Posterior cingulate gyrus (tissue), 11 donors: Measurements from ENCODE around the gene SMYD1.

ENCODE experiments used
- DNase-seq, 10 donors: peaks; one replicate each; pipeline versions ENCODE4 v3.0.0 to v3.0.0-alpha.2; 2020 to 2021; ENCODE audit warnings: mixed read lengths in 3 of 10
- intact Hi-C: fragments of 100-400 bp; cut with DNase I; formaldehyde crosslinking; loops from one replicate; pipeline ENCODE4 v1.15.1; 2023

SMYD1 gene

DNA sequence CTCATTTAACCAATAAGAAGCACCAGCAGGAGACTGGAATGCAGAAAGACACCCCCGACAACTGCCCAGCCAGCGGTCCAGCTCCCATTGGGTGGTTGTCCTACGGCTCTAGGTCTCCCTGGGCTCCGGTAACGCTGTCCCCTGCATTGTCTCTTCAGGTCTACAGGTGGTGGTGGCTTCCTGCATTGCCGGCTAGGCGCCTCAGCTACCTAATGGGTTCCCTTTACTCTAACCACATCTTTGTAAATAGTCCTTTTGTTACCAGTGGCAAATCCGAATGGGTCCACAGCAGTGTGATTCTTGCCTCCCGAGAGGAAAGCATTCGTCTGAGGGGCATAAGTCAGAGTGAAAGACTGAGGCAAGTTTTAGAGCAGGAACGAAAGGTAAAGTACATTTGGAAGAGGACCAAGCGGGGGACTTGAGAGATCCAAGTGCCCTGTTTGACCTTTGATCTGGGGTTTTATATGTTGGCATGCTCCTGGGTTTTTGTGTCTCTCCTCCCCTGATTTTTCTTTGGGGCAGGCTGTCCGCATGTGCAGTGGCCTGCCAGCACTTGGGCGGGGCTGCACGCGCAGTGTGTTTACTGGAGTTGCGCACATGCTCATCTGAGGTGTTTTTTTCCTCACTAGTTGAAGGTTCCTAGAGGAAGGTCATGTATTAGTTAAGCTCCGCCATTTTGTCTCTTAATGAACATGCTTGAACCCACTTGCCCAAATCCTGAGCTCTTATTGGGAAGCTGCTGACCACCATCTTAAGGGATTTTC lies 49.2 kb downstream of the SMYD1 start:
- intact Hi-C loops = no loop called here
- no peak for DNase-seq

DNA sequence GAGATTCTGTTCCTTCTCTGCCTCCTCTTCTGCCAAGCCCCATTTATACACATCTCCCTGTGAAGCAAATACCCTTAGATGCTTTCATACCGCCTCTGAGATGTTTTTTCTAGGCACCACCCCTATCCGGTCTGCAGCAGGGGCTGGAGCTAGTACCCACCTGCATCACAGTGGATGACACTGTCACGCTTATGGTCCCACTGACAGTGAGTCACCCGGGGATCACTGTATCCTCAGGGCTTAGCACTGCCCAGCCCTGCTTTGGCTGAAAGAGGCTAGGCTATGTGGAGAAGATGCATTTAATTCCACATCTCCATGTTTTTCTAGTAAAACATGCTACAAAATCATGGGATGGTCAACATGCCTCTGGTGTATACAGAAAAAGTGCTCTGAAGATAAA lies 50.3 kb downstream of the SMYD1 start:
- intact Hi-C loops = no loop called here
- no peak for DNase-seq

DNA sequence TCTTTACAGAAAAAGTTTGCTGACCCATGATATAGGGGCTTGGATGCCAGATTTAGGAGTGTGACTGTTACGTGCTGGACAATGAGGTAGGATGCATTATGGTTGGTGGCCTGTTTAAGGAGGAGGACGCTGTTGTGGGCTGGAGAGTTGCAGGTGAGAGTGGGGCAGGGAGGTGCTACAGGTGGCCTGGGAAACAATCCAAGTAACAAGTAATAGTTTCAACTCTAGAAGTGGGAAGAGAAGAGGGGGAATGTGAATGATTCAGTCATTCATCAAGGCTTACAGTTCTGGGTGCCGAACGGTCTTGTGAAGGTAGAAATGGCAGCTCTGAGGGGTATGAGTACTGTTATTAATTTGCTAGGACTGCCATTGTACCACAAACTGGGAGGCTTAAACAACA lies 54.1 kb downstream of the SMYD1 start:
- DNase-seq = no peak
- intact Hi-C loops = no loop called here

DNA sequence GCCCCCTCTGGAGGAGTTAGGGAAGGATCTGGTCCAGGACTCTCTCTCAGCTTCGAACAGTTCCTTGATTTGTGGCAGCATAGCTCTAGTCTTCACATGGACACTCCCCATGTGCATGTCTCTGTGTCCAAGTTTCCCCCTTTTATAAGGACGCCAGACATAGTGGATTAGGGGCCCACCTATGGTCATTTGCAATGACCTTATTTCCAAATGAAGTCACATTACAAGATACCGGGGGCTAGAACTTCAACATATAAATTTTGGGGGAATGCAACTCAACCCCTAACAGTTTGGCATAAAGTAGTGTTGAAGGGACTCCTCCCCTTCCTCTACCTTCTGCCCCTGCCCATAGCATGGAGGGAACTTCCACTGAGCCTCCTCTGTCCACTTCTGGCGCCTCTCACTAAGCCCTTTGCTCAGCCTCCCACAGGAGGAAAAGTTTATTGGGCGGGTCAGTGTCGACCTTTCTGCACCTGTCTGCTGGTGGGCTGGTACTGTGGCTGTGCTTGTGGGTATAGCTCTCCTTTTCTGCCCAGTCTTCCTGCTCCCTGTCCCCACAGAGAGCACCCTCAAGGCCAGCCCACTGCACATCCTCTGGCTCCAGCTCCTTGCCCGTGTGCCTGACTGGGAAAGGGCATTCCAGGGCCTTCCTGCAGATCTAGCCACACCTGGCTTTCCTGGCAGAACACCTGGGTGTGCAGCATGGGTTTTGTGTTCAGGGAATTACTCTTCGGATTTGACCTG lies 54.7 kb downstream of the SMYD1 start:
- intact Hi-C loops = no loop called here
- DNase-seq = no peak

DNA sequence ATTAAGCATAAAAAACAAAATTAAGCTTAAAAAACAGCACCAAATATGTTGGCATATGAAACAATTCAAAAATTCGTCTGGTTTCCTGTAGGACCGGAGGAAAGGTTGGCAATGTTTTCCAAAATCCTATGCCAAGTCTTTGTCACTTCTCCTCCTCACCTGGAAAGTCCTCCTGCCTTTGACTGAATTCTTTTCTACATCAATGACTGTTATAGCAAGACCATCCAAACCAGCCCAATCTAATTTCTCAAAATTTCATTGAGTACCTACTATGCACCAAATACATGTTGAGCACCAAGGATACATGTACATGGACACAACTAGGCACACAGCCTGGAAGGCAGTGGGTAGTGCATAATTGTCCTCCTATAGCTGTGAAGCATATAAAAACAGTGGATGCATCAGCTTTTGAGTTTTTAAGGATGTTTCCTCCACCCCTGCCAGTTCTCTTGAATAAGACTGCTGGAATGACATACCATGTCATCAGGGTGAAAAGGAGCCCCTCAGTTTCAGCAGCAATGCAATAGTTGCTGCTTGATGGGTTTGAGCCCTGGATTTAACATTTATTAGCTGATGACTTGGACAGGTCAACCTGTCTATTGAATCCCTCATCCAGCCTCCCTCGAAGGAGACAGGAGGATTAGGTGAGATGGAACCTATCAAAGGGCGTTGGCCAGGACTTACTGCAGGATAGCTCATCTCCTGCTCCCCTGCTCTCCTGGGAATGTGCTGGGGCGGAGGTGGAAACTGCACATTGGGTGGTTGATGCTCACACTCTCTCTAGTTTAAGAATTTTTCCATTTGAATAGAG lies 55.7 kb downstream of the SMYD1 start:
- intact Hi-C loops = no loop called here
- DNase-seq = no peak

DNA sequence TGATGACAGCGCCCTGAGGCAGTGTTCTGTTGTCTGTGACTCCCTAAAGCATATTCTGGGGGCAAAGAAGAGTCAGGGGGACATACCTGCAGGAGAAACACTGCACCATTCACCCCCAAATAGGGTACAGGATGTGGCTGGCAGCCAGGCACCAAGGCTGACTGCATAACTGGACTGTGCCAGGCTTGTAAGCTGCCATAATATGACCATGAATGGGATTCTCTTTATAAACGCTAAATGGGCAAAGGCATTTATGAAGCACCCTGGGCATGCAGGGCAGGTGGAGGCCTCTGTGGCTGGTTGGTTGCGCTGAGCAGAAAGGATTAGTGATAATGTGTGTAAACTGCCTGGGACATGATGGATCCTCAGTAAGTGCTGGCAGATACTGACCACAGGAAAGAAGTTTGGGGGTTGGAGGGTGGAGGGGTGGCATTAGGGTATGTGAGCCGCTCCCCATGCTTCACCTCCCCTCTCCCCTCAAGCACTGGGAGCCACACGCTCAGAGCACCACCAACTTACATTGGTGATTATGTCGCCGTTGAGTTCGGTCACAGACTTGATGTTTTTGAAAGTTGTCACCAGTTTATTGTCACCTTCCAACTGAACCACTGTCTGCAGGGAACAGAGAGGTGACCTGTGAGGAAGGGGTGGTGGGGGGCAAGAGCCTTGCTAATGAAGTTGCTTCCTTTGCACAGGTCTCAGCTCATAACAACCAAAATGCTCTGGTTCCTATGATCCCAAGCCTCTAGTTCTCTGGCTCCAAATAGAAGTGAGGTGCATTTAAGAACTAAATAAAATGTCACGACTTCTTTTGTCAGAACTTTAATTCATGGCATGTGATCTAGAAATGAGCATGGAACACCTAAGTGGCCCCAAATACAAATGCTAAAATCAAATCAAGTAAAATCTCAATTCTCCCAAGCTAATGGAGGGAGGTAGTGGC lies 56.6 kb downstream of the SMYD1 start:
- DNase-seq = no peak
- intact Hi-C loops = no loop called here

DNA sequence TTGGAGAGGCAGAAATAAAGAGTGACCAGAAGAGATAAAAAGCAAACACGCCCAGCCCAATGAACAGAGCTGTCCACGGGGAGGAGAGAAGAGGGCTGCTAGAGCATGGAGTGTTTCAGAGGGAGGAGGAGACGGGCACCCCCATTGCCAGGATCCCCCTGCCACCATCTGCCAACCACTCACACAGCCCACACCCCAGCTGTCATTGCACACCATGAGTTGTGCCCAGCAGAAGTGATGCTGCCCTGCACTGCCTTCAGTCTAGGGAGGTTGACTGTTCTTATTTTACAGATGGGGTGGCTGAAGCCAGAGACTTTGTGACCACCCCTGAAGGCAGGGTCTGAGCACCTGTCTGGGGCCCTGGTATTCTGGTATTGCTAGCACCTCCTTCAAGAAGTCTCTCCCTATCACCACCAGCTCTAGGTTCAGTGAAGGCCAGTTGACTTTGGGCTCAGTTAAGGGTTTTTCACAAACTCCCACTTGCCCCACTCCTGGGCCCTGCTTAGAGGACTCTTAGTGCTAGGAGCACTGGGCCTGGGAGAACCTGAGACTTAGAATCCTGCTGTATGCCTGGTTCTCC lies 57.8 kb downstream of the SMYD1 start:
- intact Hi-C loops = no loop called here
- peak in 3 of 10 donors; percentile 45 to 87 (median 79) for DNase-seq

DNA sequence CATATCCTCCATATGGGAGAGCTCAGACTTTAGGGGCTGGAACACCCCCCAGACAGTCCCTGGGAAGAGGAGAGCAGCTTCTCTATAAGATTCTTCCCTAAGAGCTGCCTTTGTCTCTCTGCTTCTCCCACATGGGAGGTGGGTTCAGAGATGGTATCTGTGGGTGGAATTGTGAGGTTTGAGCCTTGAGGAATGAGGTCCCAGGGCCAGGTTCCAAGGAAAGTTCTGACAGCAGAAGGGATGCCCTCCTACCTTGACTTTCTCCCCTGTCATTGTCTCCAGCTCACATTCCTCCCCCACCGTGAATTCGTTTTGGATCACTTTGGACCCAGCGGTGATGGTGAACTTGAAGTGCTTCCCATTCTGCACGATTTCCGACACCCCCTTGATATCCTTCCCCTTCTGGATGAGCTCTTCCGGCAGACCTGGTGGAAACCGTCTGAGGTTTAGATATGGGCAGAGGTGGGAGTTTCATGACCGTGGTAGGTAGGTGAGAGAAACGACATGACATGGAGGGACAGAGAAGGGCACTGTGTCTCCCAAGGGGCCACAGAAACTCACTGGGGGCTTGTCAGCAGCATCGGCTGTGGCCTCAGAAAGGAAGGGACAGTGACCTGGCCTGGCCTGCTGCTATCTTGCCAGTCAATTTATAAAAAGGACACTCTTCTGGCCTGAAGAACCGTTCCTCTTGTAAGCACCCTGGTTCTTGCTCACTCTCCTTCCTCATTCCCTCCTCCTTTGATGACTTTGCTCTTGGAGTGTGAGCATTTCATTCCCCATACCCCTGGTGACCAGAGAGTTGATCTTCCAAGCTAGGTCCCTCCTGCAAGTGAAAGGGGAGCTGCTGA lies 58.5 kb downstream of the SMYD1 start:
- no peak for DNase-seq

DNA sequence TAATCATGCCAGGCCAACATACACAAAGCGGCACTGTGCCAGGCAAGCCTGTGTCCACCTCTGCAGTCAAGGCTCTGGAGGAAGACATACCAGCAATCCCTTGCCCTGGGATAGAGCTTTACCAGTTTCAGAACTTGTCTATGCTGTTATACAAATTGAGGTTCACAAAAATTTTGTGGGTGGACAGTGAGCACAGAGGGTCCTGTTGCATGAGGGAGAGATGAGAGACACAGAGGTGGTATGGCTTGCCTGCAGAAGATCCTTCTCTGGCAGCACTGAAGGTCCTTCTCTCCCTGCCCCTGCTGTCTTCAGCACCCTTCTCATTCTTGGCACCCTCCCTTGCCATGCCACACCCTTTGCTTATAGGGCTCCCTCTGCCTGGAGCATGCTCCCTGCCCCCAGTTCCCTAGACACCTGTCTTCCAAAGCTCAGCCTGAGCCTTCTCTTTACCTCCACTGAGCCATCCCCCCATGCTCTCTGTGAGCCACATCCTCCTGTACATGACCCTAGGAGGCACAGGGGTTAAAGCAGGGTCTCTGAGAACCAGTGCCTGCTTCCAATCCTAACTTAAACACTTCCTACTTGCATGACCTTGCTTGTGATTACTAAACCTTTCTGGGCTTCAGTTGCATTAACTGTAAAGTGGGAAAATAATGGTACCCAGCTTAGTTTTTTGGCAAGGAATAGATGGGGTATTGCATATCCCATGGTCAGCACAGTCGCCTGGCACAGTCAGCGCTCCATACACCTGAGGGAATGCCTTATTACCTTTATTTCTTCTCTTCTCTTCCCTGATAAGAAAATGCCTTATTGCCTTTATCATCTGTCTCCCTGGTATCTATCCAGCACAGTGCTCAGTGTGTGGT lies 59.4 kb downstream of the SMYD1 start:
- no peak for DNase-seq
- intact Hi-C loops = no loop called here

More for the DNA sequence above, 58.5 kb downstream of the SMYD1 start:
- intact Hi-C loops = no loop called here

DNA sequence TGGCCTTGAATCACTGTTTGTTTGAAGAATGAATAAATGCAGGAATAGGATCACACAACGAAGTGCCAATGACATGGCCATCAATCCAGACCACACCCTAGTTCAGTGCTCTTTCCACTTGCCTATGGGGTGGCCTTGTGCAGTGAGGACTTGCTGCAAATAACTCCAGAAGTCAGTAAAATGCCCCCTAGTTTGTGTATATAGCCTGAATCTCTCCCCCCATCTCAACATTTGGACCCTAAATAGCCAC lies 59.9 kb downstream of the SMYD1 start:
- intact Hi-C loops = no loop called here
- DNase-seq = no peak

DNA sequence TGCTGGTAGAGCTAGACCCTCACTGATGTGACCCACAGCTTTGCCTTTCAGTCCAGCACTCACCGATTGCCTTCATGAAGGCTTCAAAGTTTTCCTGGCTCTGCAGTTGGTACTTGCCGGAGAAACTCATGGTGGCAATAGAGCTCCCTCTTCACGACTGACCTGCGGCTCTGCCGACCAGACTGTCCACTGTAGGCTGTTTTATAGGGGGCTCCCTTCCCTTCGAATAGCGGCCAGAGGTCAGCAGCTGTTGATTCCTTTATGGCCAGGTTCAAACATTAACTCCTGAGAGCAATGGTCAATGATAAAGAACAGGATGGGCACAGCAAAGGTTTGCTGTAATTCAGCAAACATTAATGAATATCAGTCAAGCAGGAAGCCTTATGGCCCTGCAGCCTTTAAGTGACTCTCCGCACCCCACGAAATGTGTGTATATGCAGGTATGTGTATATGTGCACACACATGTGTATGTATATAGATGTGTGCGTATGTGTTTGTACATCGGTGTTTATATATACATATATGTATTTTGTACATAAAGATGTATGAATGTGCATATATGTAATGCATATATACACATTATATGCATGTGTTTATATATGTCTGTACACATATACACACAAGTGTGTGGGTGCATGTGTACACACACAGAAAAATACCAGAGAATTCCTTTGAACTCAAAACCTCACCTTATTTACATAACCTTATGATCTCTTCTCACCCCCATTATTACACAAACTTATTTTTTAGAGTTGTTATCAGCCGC lies 60.4 kb downstream of the SMYD1 start, which contains the start of gene FABP1:
FABP1 (minus strand) TSS at position 175 of the 766 bp plus-strand sequence; CDS start at position 130, 45 bp downstream.
- DNase-seq = no peak
- intact Hi-C loops = no loop called here

DNA sequence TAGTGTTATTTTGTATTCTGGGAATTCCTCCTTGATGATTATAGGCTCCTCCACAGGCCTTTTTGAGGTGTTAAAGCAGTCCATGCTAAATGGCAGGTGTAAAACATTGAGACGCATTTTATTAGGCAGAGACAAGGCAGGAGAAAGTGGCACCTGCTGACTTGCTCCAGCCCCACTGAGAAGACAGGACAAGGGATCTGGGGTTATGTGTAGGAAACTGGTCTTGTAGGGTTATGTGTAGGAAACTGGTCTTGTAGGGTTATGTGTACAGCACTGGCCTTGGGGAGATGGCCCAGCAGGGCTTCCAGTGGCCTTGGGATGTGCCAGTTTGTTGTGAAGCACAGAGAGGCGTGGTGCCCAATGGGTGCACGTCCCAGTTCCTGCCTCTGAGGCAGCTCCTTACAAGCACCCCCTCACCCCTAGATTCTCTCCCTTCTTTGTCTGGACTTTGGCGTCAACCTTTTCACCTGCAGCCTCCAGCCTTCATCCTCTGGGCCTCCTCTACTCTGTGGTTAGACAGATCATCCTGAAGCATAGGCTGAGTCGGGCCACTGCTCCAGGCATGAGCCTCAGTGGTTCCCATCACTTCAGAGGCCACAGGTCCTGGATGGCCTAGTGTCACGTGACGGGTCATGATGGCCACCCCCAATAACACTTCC lies 61.2 kb downstream of the SMYD1 start:
- intact Hi-C loops = no loop called here
- no peak for DNase-seq

DNA sequence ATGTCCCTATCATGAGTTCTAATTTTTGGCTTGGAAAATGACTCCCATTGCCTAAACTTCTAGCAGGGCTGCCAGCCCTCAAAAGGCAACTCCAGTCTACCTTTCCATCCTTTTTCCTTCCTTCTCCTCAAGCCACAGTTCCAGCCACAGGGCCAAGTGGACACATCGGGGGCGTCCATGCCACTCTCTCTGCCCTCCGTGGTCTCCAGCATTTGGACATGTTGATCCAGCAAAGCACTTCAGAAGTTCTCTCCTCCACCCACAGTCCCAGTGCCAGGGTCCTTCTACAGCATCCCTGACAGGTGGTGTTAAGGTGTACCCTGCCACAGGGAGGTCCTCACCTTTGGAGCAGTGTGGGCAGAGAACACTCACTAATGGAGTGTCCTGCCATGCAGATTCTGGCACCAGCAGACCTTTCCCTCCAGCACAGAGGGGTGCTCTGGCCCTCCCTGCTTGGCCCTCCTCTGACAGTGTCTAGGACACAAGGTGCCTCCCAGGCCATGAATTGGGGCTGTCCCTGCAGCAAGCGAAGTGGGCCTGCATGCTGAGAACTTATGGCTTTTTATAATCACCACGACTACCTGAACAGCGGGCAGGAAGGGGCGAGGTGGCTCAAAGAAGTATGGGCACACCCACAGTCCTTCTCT lies 61.8 kb downstream of the SMYD1 start:
- no peak for DNase-seq
- intact Hi-C loops = no loop called here

DNA sequence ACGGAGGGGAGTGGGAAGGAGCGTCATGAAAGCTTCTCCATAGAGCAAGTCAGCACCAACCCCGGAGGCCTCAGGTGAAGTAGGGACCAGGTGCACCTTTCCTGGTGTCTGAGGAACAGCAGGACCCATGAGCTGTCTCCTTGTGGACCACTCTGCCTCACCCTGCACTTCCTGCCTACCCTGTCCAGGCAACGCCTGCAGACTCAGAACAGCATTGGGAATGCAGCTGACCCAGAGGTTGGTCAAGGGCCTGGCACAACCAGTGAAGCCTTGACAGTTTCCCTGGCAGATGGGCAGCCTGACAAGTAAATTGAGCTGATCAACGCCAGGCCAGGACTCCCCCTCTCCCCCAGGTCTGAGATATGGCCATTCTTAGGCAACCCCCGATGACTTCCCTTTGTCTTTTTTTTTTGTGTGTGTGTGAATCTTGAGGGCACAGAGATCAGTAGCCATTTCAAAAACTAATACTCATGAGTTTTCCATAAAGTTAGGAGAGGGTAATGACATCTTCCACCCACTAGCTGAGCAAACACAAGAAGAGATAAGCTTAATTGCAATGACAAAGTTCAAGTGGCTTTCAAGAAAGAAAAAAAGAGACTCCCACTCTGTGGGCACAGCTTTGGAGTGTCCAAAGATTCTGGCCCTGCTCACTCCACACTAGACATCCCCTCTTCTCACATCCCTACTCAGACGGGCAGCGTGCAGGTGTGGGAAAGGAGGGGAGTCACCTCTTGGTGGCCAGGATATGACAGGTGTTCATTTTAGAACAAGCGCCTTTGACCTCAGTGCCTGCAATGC lies 63.8 kb downstream of the SMYD1 start:
- no peak for DNase-seq
- intact Hi-C loops = no loop called here

DNA sequence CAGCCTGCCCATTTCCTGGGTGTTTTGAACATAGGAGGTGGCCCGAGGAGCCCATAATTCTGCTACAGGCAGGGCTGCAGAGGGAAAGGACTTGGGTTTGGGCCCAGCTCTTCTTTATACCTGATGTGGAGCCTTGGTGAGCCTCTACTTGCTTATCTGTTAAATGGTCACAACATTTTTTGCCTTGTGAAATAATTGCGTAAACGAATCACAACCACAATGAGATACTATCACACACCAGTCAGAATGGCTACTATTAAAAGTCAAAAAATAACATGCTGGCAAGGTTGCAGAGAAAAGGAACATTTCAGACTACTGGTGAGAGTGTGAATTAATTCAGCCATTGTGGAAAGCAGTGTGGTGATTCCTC lies 64.4 kb downstream of the SMYD1 start:
- DNase-seq = no peak
- intact Hi-C loops = no loop called here

DNA sequence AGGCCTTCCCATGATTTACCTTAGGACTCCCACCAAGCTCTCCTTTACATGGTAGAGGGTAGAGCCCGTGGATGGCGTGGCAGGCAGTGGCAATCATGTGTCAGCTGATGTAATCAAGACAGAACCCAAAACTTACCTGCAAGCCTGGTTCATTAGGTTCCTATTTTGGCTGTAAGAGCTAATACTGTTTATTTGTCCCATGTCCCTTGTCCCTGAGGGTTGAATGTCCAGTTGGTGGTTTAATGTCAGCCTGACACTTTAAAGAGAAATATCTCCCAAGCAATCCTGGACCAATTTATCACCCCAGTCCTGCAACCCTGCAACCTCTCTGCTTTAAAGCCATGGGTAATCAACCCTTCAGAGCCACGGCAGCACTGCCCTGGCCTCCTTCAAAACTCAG lies 66.2 kb downstream of the SMYD1 start:
- intact Hi-C loops = no loop called here
- DNase-seq = no peak
